ENCODE measurements around the gene KRTAP16-1. TPM values are rescaled to one million over a fixed set of nuclear protein-coding genes. Genes with fewer than 3 reads are reported as not detected.
"Not testable (repeated sequence)": the region's sequence is repeated elsewhere in the genome, so short reads cannot be mapped to it uniquely, and the experiment has no call there.

KRTAP16-1 gene
- total RNA-seq, 2 donors from 2014 or later = not detected

GRCh38 chr17:41271858-41272257 lies 37.3 kb downstream of the KRTAP16-1 start:
- 90 to 100% methylated on average over 1 of the region's 1 CpG for WGBS, 2 experiments (ENCODE audit: insufficient coverage in 1 of 2, insufficient read length in 1 of 2)
- peaks cover 9% of the 10 kb centered on the region for H3K27me3 Mint-ChIP-seq (ENCODE audit: insufficient read depth)
- Histone ChIP-seq H3K9ac (ENCODE audit: extremely low read depth, low read length, poor library complexity, severe bottlenecking) (no peak overlapping the region), H3K4me3 (ENCODE audit: low read length) (no peak overlapping the region), H3K4me1 (ENCODE audit: control insufficient read depth, insufficient read depth, low read length) (no peaks in the 10 kb centered on the region), H3K27me3 (ENCODE audit: control insufficient read depth, insufficient read depth, low read length, poor library complexity, severe bottlenecking) (peaks cover 23% of the 10 kb centered on the region), H3K36me3 (ENCODE audit: control insufficient read depth, insufficient read depth, low read length) (no peaks in the 10 kb centered on the region), H3K9me3 (ENCODE audit: control insufficient read depth, low read length) (no peaks in the 10 kb centered on the region), H3K27ac (ENCODE audit: low read depth, low read length) (no peak overlapping the region)
- H3K4me3 Mint-ChIP-seq = no peak overlapping the region
- H3K36me3 Mint-ChIP-seq (ENCODE audit: low read depth) = no peaks in the 10 kb centered on the region
- no peaks in the 10 kb centered on the region for H3K9me3 Mint-ChIP-seq
- no peak overlapping the region for H3K27ac Mint-ChIP-seq
- DNase-seq = no peak
- H3K4me1 Mint-ChIP-seq = no peaks in the 10 kb centered on the region
- TF ChIP-seq CTCF (conservative IDR thresholded peaks at IDR 0.05) = no peak

- not testable (repeated sequence) for H3K4me3 ChIP-seq (ENCODE audit: low read length); H3K27ac Mint-ChIP-seq; H3K4me3 Mint-ChIP-seq
Observed at GRCh38 chr17:41271323-41271722, 37.8 kb downstream of the KRTAP16-1 start.

GRCh38 chr17:41267711-41268110 lies 41.4 kb downstream of the KRTAP16-1 start:
- H3K36me3 ChIP-seq (ENCODE audit: control insufficient read depth, insufficient read depth, low read length) = no peaks in the 10 kb centered on the region
- Mint-ChIP-seq H3K4me3 (no peak overlapping the region), H3K27ac (no peak overlapping the region), H3K4me1 (no peaks in the 10 kb centered on the region), H3K9me3 (no peaks in the 10 kb centered on the region), H3K27me3 (ENCODE audit: insufficient read depth) (peaks cover 12% of the 10 kb centered on the region), H3K36me3 (ENCODE audit: low read depth) (no peaks in the 10 kb centered on the region)
- H3K27ac ChIP-seq (ENCODE audit: low read depth, low read length) = no peak overlapping the region
- H3K27me3 ChIP-seq (ENCODE audit: control insufficient read depth, insufficient read depth, low read length, poor library complexity, severe bottlenecking) = peaks cover 22% of the 10 kb centered on the region
- DNase-seq = no peak
- no peak overlapping the region for H3K9ac ChIP-seq (ENCODE audit: extremely low read depth, low read length, poor library complexity, severe bottlenecking)
- no peaks in the 10 kb centered on the region for H3K4me1 ChIP-seq (ENCODE audit: control insufficient read depth, insufficient read depth, low read length)
- no peaks in the 10 kb centered on the region for H3K9me3 ChIP-seq (ENCODE audit: control insufficient read depth, low read length)
- WGBS, 2 experiments (ENCODE audit: insufficient coverage in 1 of 2, insufficient read length in 1 of 2) = 92% methylated on average over 2 of the region's 3 CpGs; no CpG with 5 or more reads in 1 of the 2 experiments
- no peak for TF ChIP-seq CTCF (conservative IDR thresholded peaks at IDR 0.05)
- H3K4me3 ChIP-seq (ENCODE audit: low read length) = no peak overlapping the region

More at GRCh38 chr17:41271323-41271722, 37.8 kb downstream of the KRTAP16-1 start:
- not testable (repeated sequence) for H3K27ac ChIP-seq (ENCODE audit: low read depth, low read length); H3K36me3 Mint-ChIP-seq (ENCODE audit: low read depth); H3K9me3 Mint-ChIP-seq; H3K4me1 Mint-ChIP-seq; H3K36me3 ChIP-seq (ENCODE audit: control insufficient read depth, insufficient read depth, low read length); H3K27me3 Mint-ChIP-seq (ENCODE audit: insufficient read depth); DNase-seq; H3K9me3 ChIP-seq (ENCODE audit: control insufficient read depth, low read length); H3K9ac ChIP-seq (ENCODE audit: extremely low read depth, low read length, poor library complexity, severe bottlenecking); H3K4me1 ChIP-seq (ENCODE audit: control insufficient read depth, insufficient read depth, low read length)
- WGBS, 2 experiments (ENCODE audit: insufficient coverage in 1 of 2, insufficient read length in 1 of 2) = 79% methylated on average over 1 of the region's 1 CpG; no CpG with 5 or more reads in 1 of the 2 experiments
- H3K27me3 ChIP-seq (ENCODE audit: control insufficient read depth, insufficient read depth, low read length, poor library complexity, severe bottlenecking) = peaks cover 20% of the 10 kb centered on the region

GRCh38 chr17:41265078-41265477 lies 44.0 kb downstream of the KRTAP16-1 start, which contains the start of gene KRTAP9-6:
Gene KRTAP9-6, plus strand, starts transcription at chr17:41265378. Its CDS starts 0 bp downstream, at chr17:41265378.
- no peak within 1 kb of the TSS for H3K4me3 Mint-ChIP-seq
- H3K4me3 ChIP-seq (ENCODE audit: low read length) = no peak within 1 kb of the TSS
- H3K36me3 ChIP-seq (ENCODE audit: control insufficient read depth, insufficient read depth, low read length) = no peaks in the 10 kb centered on the region
- H3K9me3 Mint-ChIP-seq = no peaks in the 10 kb centered on the region
- no peaks in the 10 kb centered on the region for H3K9me3 ChIP-seq (ENCODE audit: control insufficient read depth, low read length)
- H3K4me1 Mint-ChIP-seq = no peaks in the 10 kb centered on the region
- no peaks in the 10 kb centered on the region for H3K4me1 ChIP-seq (ENCODE audit: control insufficient read depth, insufficient read depth, low read length)
- no peak for TF ChIP-seq CTCF (conservative IDR thresholded peaks at IDR 0.05)
- H3K27ac ChIP-seq (ENCODE audit: low read depth, low read length) = no peak within 1 kb of the TSS
- H3K27ac Mint-ChIP-seq = no peak within 1 kb of the TSS
- peaks cover 22% of the 10 kb centered on the region for H3K27me3 ChIP-seq (ENCODE audit: control insufficient read depth, insufficient read depth, low read length, poor library complexity, severe bottlenecking)
- 71 to 86% methylated on average over 1 to 2 of the region's 2 CpGs for WGBS, 2 experiments (ENCODE audit: insufficient coverage in 1 of 2, insufficient read length in 1 of 2)
- no peaks in the 10 kb centered on the region for H3K36me3 Mint-ChIP-seq (ENCODE audit: low read depth)
- peaks cover 23% of the 10 kb centered on the region for H3K27me3 Mint-ChIP-seq (ENCODE audit: insufficient read depth)
- no peak for DNase-seq
- H3K9ac ChIP-seq (ENCODE audit: extremely low read depth, low read length, poor library complexity, severe bottlenecking) = no peak within 1 kb of the TSS

Measured in endodermal cell (in vitro differentiated cells).